ENCODE data around the gene UTS2R. TPM values are rescaled to one million over a fixed set of nuclear protein-coding genes. Genes with fewer than 3 reads are reported as not detected.
A peak's percentile ranks its signal among the peaks of the same experiment; 100 is the strongest.

UTS2R gene
- total and polyA plus RNA-seq, 7 donors: 0.10 to 3.8 (median 0.70) TPM; not detected in 3

DNA sequence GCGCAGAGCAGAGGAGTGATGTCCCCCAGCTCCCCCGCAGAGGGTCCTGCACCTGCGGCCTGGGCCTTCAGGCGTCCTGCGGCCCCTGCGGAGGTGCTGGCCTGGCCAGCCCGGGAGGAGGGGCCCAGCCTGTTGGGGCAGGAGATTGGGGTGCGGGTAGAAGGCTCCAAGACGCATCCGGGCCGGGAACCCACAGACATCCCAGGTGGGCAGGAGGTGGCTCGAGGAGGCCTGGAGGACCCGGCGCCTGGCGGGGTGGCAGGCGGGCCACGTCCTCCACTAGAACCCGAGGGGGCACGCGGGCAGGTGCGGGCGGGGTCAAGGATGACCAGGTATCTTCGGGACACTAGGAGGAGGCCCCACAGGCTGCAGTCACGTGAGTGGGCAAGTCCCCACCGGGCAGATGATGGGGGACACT is 37.4 kb upstream of the UTS2R start:
- intact Hi-C loops (cut with DNase I): loop anchor here in 1 of 2 donors (5.0 kb wide), 1 partner anchor 307 kb away; no protein-coding TSS in a partner anchor
- no peak for ATAC-seq
- no peak for DNase-seq

GRCh38 chr17:82334622-82335394 is 36.8 kb upstream of the UTS2R start:
- intact Hi-C loops (cut with DNase I): loop anchor here in 1 of 2 donors (5.0 kb wide), 1 partner anchor 308 kb away; no protein-coding TSS in a partner anchor
- WGBS, 3 donors: 23 to 46% (median 27%) methylated on average over 16 of the region's 16 CpGs
- H3K4me3 ChIP-seq: peak overlapping the region; percentile 63

More for the DNA sequence above, 37.4 kb upstream of the UTS2R start:
- TF ChIP-seq CTCF (IDR thresholded peaks at IDR 0.05): no peak
- WGBS, 3 donors: 58 to 63% (median 60%) methylated on average over 24 to 25 of the region's 25 CpGs
- H3K4me3 ChIP-seq: peak overlapping the region; percentile 63
- no peaks in the 10 kb centered on the region for H3K9me3 ChIP-seq
- H3K27me3 ChIP-seq (ENCODE audit: insufficient read depth in 3 of 3, low read length in 2 of 3): peaks cover 0 to 49% (median 14%) of the 10 kb centered on the region in 3 donors
- no peaks in the 10 kb centered on the region for H3K36me3 ChIP-seq (ENCODE audit: insufficient read depth in 1 of 2, low read depth in 1 of 2)
- H3K4me1 ChIP-seq: peaks cover 24% of the 10 kb centered on the region
- no peak overlapping the region for H3K27ac ChIP-seq

GRCh38 chr17:82338858-82339633 is 32.5 kb upstream of the UTS2R start:
- peak; percentile 72 to 83 (median 80) for ATAC-seq
- H3K27ac ChIP-seq: no peak overlapping the region
- H3K4me1 ChIP-seq: peaks cover 11% of the 10 kb centered on the region
- no peak for TF ChIP-seq CTCF (IDR thresholded peaks at IDR 0.05)
- peak in 1 of 2 donors; percentile 59 for DNase-seq
- intact Hi-C loops (cut with DNase I): no loop called here
- no peaks in the 10 kb centered on the region for H3K9me3 ChIP-seq
- no peaks in the 10 kb centered on the region for H3K36me3 ChIP-seq (ENCODE audit: insufficient read depth in 1 of 2, low read depth in 1 of 2)
- H3K4me3 ChIP-seq: peak overlapping the region; percentile 56
- 8 to 17% (median 12%) methylated on average over 29 of the region's 29 CpGs for WGBS, 3 donors
- H3K27me3 ChIP-seq (ENCODE audit: insufficient read depth in 3 of 3, low read length in 2 of 3): peaks cover 0 to 9% (median 2%) of the 10 kb centered on the region in 3 donors

More at GRCh38 chr17:82334622-82335394, 36.8 kb upstream of the UTS2R start:
- H3K4me1 ChIP-seq: peaks cover 28% of the 10 kb centered on the region
- H3K27ac ChIP-seq: no peak overlapping the region
- H3K27me3 ChIP-seq (ENCODE audit: insufficient read depth in 3 of 3, low read length in 2 of 3): peaks cover 0 to 45% (median 10%) of the 10 kb centered on the region in 3 donors
- ATAC-seq (no peak), DNase-seq (peak in 1 of 2 donors; percentile 52)
- no peaks in the 10 kb centered on the region for H3K36me3 ChIP-seq (ENCODE audit: insufficient read depth in 1 of 2, low read depth in 1 of 2)
- H3K9me3 ChIP-seq: no peaks in the 10 kb centered on the region
- no peak for TF ChIP-seq CTCF (IDR thresholded peaks at IDR 0.05)

GRCh38 chr17:82339634-82340580 is 31.7 kb upstream of the UTS2R start:
- ATAC-seq: peak in 1 of 4 donors; percentile 23
- Histone ChIP-seq H3K4me3 (peak overlapping the region; percentile 56), H3K27ac (no peak overlapping the region)

More at GRCh38 chr17:82339634-82340580, 31.7 kb upstream of the UTS2R start:
- Histone ChIP-seq H3K4me1 (peaks cover 11% of the 10 kb centered on the region), H3K36me3 (ENCODE audit: insufficient read depth in 1 of 2, low read depth in 1 of 2) (no peaks in the 10 kb centered on the region), H3K27me3 (ENCODE audit: insufficient read depth in 3 of 3, low read length in 2 of 3) (peaks cover 0 to 2% (median 0%) of the 10 kb centered on the region in 3 donors), H3K9me3 (no peaks in the 10 kb centered on the region)
- 40 to 56% (median 50%) methylated on average over 10 of the region's 10 CpGs for WGBS, 3 donors
- intact Hi-C loops (cut with DNase I): no loop called here
- DNase-seq: peak in 1 of 2 donors; percentile 38
- no peak for TF ChIP-seq CTCF (IDR thresholded peaks at IDR 0.05)
